ENCODE data around the gene NFATC2.
"Not testable (repeated sequence)": the region's sequence is repeated elsewhere in the genome, so short reads cannot be mapped to it uniquely, and the experiment has no call there.

NFATC2 gene

DNA sequence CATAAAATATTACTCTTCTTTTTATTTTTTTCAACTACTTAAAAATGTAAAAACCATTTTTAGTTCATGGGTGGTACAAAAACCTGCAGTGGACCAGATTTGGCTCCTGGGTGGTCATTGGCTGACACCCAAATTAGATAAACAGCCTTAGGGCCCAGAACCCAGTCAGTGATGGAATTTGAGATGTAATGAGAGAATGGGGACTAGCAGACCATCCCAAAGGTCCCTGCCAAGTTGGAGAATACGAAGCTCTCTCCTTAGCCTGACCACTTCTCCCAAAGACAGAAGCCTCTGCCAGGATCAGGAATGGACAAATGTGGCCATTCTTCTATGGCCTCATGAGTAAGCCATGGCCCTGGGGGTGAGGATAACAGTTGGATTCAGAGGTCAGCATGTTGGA lies 194.7 kb downstream of the NFATC2 start:
- no peak for DNase-seq

DNA sequence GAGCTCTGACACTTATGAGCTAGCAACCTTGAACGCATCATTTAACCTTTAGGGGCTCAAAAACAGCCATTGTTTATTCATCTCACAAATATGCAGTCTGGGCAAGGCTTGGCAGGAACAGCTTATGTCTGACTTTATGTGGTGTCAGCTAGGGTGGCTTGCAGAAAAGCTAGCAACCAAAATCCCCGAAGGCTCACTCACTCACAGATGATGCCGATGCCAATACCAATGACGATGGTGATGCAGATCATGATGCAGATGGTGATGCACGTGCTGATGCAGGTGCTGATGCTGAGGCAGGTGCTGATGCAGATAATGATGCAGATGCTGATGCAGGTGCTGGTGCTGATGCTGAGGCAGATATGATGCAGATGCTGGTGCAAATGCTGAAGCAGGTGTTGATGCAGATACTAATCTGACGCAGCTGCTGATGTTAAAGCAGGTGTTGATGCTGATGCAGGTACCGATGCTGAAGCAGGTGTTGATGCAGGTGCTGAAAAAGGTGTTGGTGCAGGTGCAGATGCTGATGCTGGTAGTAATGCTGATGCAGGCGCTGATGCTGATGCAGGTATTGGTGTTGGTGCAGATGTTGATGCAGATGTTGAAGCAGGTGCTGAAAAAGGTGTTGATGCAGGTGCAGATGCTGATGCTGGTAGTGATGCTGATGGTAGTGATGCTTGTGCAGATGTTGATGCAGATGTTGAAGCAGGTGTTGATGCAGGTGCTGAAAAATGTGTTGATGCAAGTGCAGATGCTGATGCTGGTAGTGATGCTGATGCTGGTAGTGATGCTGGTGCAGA lies 195.6 kb downstream of the NFATC2 start:
- DNase-seq = no peak

DNA sequence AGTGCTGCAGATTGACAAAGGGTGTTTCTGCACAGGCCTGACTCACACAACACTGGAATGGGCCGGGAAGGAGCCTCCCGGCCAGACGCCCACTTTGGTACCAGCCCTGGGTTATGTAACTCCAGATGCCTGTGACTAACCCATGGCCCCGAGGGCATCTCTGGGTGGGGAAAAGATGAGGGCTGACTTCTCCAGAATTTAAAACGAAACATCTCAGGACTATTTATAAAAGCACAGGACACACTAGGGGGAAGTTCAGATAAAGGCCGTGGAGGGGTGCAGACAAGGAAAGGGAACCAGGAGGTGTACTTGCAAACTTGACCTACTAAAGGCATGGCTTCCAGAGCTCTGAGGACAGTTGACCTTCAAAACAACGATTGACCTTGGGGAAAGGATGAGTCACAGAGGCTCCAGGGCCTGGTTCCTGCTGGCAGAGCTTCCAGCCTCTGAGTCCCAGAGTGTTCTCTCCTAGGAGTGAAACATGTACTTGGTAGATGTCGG lies 196.9 kb downstream of the NFATC2 start:
- no peak for DNase-seq

DNA sequence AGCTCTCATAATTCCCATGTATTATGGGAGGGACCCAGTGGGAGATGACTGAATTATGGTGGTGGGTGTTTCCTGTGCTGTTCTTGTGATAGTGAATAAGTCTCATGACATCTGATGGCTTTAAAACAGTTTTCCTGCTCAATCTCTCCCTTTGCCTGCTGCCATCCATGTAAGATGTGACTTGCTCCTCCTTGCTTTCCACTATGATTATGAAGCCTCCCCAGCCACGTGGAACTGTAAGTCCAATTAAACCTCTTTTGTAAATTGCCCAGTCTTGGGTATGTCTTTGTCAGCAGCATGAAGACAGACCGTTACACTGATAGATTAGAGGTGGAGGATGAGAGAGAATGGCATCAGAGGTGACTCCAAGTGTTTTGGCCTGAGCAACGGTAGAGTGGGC lies 198.7 kb downstream of the NFATC2 start:
- DNase-seq = not testable (repeated sequence)

DNA sequence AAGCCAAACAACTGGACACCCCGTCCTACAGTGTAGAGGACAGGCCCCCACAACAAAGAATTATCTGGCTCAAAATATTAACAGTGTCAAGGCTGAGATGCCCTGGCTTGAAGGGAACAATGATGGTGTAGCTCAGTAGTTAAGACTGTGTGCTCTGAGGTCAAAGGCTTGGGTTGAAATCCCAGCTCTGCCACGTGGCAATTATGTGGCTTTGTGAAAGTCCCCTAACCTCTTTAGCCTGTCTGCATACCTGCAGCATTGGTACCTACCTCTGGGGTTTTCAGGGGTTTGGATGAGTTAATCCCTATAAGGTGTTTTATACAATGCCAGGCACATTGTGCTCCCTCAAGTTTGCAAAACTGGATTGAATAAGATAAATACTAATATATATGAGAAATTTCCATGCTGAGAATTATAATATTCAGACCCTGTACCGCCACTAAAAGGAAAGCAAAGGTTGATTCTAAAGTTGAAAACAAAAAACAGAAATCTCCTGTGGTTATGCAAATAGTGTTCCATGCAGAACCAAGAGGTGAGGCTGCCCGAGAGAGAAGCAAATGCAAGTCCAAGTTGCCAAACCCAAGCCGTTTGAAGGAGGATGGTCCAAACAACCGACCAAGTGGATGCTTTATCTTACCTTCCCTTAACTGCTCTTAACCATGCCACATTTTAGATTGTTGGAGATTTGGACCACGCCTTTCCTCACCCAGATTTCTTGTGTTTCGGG lies 199.8 kb downstream of the NFATC2 start:
- DNase-seq = no peak

DNA sequence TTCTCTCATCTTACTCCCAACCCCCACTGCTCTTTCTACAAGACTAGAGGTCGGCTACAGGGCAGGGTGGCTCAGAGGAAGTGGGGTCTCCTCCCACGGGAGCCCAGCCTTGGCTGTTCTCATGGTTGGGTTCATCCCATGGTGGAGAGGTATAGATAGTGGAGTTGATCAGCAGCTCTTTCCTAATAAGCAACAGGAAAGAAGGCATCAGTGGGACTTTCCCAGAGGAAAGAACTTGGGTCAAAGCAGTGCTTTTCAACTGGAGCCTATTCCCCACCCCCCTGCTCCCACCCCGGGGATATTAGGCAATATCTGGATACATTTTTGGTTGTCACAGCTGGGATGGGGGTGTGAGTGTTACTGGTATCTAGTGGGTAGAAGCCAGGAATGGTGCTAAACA lies 200.9 kb downstream of the NFATC2 start:
- no peak for DNase-seq

DNA sequence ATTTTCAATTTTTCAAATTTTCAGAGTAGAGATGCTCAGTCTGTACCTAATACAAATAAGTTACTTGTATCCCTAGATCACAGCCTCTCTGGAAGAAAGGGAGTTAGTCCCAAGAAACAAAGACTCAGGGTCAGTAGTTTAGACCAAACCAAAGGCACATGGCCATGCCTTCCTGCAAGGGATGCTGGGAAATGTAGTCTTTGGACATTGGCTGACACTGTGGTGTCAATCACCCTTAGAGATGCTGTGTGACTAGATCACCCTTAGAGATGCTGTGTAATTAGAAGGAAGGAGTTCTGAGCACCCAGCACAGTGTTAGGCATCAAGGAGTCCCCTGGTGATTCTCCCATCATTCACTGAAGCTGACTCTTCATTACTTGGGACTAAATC lies 202.1 kb downstream of the NFATC2 start:
- DNase-seq = no peak

DNA sequence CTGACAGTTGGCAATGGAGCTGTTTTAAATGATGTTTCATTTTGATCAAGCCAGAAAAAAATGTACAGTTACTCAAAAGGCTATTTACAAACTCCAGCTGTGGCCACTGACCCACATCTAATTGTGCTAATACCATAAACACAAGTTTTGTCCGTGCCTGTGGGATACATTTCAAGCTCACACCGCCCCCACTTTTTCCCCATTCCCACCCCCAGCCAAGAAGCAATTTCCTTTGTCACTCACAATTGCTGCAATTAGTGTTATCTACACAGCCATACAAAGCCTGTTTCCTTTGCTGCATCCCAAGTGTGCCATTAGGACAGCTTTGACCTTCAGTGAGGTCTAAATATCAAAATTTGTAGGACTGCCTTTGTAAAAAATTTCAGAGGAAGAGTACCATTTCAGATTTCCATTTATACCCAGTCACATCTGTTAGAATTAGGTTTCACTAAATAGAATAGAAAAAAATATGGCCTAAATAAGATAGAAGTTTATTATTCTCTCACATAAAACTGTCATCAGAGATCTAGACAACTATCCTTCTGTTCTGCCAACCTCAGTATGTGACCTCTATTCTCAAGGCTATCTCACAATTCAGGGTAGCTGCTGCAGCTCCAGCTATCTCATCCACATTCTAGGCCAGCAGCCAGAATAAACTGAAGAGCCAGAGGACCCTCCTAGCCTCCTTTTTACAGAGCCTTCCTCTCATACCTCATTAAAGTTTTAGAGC lies 202.6 kb downstream of the NFATC2 start:
- no peak for DNase-seq

DNA sequence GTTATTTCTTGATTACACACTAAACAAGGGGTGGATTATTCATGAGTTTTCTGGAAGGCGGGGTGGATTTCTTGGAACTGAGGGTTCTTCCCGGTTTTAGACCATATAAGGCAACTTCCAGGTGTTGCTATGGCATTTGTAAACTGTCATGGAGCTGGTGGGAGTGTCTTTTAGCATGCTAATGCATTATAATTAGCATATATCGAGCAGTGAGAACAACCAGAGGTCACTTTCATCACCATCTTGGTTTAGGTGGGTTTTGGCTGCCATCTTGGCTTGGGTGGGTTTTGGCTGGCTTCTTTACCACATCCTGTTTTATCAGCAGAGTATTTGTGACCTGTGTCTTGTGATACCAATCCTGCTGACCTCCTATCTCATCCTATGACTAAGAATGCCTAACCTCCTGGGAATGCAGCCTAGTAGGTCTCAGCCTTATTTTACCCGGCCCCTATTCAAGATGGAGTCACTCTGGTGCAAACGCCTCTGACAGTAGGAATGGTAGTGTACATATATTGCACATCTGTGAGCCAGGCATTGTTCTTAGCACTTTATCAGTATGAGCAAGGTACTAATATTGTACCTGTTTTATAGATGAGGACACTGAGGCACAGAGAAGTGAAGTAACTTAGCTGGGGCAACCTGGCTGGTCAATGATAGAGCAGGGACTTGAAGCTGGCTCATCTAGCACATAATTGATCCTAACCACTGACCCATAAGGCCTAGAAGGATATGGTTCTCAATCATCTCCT lies 203.7 kb downstream of the NFATC2 start:
- DNase-seq = no peak

DNA sequence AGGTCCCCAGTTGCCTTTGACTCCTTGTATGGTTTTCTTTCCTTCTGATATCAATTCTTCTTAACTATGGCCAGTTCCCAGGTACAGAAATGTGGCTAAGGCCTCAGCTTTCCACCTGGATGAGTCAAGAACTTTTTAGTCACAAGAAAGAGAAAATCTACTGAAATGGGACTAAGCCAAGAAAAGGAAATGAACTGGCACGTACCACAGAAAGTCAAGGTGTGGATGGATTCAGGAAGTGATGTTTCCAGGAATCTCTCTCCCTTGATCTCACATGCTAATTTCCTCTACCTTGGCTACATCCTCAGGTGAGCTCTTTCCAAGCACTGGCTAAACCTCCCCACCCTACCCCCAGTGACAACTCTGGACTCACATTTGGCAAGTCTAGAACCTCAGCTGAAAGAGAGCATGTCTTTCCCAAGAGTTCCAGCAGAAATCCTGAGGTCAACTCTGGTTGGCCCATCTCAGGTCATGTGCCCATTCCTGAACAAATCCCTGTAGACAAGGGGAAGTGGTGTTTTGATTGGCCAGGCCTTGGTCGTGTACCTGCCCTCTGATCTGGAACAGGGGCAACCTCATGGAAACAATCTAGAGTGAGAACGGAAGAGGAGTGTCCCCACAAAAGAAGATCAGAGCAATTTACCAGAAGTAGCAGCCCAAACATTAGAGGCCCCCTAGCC lies 205.3 kb downstream of the NFATC2 start:
- DNase-seq = no peak

Measured in CD4-positive, alpha-beta T cell treated with Interleukin-4 for 1 hour (primary cell).